Stimulated activated CD4-positive, alpha-beta T cell treated with anti-CD3 and anti-CD28 coated beads, TNF-alpha, amount 100 ng/mL, for 1 hour (primary cell): ENCODE data around the gene WNT2B.

Source experiments
- DNase-seq, 3 donors: peaks; one replicate each; pipeline ENCODE4 v3.0.0-alpha.2; 2020; ENCODE audit warnings: low read depth in 3 of 3, low spot score in 1 of 3

WNT2B gene

DNA sequence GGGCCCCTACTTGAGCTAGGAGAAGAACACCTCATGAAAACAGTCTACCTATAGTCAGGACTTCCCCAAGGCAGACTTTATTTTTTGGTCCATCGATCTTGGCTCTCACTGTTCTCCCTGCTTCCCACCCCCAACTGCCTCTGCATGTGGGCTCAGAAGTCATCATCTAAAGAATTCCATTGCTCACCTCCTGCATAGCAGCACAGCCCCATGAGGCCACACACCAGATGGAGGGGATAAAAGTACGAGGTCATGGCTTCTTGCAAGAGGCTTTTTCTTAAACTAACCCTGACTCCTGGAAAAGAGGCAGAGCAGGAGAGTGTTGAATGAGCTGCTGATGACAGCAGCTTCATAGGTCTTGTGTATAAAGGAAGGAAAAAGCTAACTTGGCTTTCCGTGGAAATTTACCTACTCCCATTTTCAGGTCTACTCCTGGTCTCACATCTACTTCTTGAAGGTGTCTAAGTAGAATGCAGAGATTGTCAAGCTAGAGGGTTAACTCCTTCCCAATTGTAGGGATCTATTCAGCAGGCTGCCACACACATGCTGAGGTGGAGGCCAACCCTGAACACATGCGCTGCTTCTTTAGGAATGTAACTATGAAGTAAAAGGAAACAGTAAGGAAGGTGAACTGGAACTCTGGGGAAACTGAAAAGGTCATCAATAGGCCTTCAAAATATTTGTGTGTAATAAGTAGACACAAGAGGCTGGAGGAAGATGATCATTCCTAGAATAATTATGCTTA, 18.7 kb downstream of the WNT2B start:
- DNase-seq, result no peak

GRCh38 chr1:112528076-112528475, 19.3 kb downstream of the WNT2B start:
- DNase-seq, result no peak

- no peak for DNase-seq
Measured at GRCh38 chr1:112529301-112529700, 20.5 kb downstream of the WNT2B start.

DNA sequence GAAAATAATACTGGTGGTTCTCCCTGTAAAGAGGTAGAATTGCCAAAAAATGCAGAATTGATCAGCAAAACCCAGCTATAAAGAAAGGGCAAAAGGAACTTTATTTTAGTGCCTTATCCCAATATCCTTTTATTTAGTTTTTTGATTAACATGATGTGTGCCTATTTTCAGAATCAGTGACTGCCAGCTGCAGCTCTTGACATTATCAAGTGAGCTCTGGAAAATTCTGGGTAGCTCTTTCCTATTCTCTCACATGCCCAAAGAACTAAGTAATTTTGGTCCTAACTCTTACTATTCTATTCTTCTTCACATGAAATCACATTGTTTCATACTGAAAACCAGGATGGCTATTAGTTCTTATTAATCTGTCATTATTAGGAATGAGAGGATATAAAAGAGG, 22.1 kb downstream of the WNT2B start:
- DNase-seq, result no peak

DNA sequence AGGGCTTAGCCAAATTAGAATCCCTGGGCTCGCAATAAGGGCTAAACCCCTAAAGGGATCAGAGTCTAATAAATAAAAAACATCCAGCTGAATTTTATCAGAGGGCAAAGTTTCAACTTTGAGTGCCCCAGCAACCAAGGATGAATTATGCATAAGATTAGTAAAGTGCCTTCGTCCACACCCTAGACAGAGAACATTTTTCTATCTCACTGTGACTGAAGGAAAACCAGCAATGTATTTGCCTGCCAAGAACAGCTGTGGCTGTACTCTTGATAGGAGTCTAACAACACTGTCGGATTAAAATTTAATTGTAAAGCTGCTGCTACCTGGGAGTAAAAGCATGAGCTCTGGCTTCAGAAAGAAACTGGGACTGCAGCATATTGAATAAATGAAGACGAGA, 23.3 kb downstream of the WNT2B start:
- DNase-seq, result no peak

- no peak for DNase-seq
Measured at GRCh38 chr1:112533029-112533428, 24.3 kb downstream of the WNT2B start.

- DNase-seq, result no peak
Measured at GRCh38 chr1:112536561-112536960, 27.8 kb downstream of the WNT2B start.

DNA sequence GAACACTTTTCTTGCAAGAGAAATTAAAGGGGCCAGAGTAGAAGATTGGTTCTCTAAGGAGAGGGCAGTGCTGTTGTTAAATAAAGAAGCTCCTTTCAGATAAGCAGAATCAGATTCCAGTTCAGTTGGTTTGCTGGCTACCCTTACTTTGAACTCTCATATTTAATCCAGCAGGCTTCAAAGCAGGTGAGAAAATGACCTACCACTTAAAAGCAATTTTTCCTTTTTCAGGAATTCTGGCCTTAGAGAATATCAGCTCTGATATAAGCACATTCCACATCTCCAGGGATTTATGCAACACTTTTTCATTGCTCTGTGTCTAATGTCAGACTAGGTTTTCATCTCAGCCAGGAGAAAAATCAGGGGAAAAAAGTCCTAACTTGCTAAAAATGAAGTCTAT, 28.7 kb downstream of the WNT2B start:
- DNase-seq, result no peak

DNA sequence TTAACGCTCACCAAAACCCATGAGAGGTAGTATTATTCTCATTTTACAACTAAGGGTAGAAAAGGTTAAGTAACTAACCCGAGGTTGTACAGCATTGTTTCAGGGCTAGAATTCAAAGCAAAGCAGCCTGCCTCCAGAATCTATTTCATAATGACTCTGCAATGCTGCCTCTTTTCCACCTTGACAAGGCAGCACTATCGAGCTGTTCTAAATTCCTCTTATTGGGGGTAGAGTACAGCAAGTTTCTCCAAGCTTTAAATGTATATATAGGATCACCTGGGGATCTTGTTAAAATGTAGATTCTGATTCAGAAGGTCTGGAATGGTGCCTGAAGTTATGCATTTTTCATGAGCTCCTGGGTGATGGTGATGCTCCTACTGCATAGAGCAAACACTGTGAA, 30.1 kb downstream of the WNT2B start:
- DNase-seq, result no peak

- no peak for DNase-seq
Measured at GRCh38 chr1:112540226-112540794, 31.5 kb downstream of the WNT2B start.

DNA sequence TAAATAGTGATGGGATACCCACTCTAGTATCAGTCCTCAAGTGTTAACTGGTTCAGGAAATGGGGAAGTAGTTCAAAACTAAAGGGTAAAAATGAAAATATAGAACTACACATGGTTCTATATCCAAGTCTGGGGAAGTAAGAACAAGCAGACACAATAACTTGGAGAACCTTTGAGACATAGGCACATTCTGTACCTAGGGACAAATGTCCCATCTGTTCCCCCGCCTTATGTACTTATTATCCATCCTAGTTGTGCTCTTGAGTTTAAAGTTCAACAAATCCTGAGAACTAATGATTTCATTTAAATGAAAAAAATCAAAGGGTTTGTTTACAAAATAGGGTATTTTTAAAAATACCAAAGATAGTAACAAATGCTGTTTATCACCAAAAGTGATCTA, 32.5 kb downstream of the WNT2B start:
- DNase-seq, result no peak

- no peak for DNase-seq
Measured at GRCh38 chr1:112542206-112542973, 33.6 kb downstream of the WNT2B start.

DNA sequence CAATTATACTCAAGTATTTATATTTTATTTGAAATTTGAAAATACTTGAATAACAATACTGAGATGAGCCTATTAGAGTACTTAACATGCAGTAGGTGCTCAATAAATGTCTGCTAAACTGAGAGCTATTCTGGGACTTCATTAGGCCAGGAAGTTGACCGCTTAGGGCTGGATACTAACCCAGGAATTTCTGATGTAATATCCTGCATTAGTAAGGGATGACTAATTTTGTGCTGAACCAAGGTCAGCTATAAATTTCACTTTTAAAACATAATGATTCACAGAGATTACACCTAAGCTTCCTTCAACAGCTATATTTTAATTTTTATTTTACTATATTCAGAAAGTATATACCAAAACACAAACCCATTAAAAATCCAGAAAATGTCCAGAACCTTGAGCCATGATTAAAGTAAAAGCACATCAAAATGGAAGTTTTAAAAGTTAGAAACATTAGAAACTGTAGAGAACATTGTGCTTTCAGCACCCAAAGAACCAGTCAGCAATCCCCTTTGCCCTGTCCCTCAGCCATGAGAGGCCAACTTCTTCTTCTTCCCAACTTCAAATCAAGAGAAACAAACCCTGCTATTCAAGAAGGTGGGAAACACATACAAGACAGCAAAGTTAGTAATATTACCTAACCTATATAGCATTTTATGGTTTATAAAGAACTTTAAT, 35.4 kb downstream of the WNT2B start:
- no peak for DNase-seq

DNA sequence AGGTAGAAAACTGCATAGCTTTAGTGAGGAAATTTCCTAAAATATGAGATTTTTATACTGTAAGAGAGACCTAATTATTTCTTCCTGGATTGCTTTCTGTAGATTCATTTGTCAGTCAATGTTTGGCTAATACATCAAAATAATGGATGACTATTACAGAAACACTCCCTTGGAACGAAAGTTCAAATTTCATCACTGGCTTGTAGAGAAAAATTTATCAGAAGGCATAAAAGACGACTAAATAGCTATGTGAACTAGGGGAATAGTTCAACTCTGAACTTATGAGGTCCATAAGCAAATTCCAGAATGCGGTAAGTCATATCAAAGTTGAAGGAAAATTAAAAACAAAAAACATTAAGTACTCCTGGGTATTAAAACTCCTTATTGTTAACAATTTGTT, 36.0 kb downstream of the WNT2B start:
- no peak for DNase-seq

- no peak for DNase-seq
Measured at GRCh38 chr1:112546076-112546475, 37.3 kb downstream of the WNT2B start.

DNA sequence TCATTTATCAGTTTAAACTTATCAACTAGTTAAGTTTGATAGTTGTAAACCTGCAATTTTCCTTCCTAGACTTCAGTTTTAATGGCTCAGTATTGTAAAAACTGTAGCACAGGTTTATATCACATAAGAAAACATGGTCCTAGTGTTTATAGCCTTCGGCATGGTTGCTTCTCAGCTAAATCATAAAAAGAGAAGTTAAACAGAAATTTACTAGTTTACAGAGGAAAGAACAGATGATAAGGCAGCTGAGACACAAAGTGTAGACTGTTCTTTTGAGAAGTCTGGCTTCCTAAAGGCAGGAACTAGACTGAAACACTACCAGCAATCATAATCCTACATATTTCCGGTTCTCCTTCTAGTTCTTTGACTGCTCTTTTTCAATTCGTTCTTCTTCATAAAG, 39.8 kb downstream of the WNT2B start:
- no peak for DNase-seq

DNA sequence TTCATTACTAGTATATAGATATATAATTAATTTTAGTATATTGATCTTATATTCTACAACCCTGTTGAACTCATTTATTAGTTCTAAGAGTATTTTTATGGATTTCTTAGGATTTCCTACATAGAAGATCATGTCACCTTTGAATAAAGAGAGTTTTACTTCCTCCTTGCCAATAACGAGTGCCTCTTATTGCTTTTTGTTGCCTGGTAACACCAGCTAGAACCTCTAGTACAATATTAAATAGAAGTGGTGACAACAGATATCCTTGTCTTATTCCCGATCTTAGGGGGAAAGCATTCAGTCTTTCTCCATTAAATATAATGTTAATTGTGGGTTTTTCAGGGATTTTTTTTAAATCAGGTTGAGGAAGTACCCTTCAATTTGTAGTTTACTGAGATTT, 40.8 kb downstream of the WNT2B start:
- DNase-seq, result no peak

DNA sequence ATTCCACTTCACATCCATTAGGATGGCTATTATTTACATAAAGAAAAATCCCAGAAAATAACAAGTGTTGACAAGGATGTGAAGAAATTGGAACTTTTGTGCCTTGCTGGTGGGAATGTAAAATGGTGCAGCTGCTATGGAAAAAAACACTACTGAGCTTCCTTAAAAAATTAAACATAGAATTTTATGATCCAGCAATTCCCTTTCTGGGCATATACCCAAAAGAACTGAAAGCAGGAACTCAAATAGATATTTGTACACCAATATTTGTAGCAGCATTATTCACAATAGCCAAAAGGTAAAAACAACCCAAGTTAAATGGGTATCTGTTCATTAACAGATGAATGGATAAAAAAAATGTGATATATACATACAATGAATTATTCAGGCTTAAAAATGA, 45.6 kb downstream of the WNT2B start:
- no peak for DNase-seq

- no peak for DNase-seq
Measured at GRCh38 chr1:112557385-112557784, 48.6 kb downstream of the WNT2B start.

GRCh38 chr1:112558634-112559033, 49.9 kb downstream of the WNT2B start:
- no peak for DNase-seq

- no peak for DNase-seq
Measured at GRCh38 chr1:112563341-112563740, 54.6 kb downstream of the WNT2B start.

DNA sequence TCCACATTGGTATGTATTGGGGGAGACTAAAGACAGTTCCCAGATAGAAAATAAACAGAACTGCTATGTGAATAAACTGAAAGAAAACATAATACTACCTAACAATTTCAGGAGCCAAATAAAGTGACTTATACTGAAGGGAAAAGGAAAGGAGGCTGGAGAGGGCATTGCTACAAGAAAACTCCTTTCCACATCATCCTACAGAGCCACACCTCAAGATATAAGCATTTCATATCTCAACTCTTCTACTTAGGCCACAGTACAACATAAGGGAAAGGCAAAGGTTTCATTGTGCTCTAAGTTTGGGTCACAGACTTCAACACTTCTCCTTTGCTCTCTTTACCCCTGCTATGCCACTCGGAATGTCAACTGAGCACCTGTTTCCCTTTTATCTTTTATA, 55.3 kb downstream of the WNT2B start:
- no peak for DNase-seq
